ENCODE data around the gene COL7A1.

DNA sequence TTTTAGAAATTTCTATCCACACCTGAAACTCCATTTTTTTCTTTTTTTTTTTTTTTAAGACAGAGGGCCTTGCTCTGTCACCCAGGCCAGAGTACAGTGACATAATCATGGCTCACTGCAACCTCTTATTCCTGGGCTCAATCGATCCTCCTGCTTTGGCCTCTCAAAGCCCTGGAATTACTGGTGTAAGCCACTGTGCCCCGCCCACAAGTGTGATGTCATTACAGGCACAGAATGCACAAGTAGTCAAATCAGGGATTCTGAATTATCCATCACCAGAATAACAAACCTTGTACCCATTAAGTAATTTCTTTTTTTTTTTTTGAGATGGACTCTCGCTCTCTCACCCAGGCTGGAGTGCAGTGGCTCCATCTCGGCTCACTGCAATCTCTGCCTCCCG is 12.4 kb upstream of the COL7A1 start:
- TF ChIP-seq, protein P1, sequence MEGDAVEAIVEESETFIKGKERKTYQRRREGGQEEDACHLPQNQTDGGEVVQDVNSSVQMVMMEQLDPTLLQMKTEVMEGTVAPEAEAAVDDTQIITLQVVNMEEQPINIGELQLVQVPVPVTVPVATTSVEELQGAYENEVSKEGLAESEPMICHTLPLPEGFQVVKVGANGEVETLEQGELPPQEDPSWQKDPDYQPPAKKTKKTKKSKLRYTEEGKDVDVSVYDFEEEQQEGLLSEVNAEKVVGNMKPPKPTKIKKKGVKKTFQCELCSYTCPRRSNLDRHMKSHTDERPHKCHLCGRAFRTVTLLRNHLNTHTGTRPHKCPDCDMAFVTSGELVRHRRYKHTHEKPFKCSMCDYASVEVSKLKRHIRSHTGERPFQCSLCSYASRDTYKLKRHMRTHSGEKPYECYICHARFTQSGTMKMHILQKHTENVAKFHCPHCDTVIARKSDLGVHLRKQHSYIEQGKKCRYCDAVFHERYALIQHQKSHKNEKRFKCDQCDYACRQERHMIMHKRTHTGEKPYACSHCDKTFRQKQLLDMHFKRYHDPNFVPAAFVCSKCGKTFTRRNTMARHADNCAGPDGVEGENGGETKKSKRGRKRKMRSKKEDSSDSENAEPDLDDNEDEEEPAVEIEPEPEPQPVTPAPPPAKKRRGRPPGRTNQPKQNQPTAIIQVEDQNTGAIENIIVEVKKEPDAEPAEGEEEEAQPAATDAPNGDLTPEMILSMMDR (IDR thresholded peaks at IDR 0.05; ENCODE audit: borderline replicate concordance, extremely low read depth, low read length, poor library complexity, severe bottlenecking), result no peak
- no peak for TF ChIP-seq EZH2 (IDR thresholded peaks at IDR 0.05; ENCODE audit: borderline replicate concordance, low read depth, low read length, severe bottlenecking)
